NCI-H1092 treated with DMSO at 0.1 percent for 48 hours (cell line): ENCODE data around the gene SAT2.
"Not testable (repeated sequence)": the region's sequence is repeated elsewhere in the genome, so short reads cannot be mapped to it uniquely, and the experiment has no call there.

ENCODE experiments used
- DNase-seq: peaks from one replicate; lab custom pipeline; 2025; lab: John Stamatoyannopoulos, UW

SAT2 gene

GRCh38 chr17:7627250-7628121, at the start of gene SAT2:
SAT2 (minus strand) TSS chr17:7627821; CDS start chr17:7627635, 186 bp downstream.
- DNase-seq = peak; percentile 77

DNA sequence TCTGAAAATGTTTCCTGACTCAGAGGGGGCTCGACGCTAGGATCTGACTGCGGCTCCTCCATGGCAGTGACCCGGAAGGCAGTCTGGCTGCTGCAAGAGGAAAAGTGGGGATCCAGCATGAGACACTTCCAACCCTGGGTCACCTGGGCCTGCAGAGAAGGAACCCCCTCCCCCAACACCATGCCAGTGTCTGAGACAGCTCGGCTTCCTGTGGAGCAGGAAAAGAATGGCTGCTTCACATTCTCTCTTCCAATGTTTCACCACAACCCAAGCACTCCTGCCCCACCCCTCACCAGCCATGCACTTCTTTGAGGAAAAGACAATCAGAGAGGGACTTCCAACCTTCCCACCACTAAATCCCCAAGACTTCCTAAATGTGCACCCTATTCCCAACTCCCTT, 48.9 kb upstream of the SAT2 start:
- DNase-seq = no peak

DNA sequence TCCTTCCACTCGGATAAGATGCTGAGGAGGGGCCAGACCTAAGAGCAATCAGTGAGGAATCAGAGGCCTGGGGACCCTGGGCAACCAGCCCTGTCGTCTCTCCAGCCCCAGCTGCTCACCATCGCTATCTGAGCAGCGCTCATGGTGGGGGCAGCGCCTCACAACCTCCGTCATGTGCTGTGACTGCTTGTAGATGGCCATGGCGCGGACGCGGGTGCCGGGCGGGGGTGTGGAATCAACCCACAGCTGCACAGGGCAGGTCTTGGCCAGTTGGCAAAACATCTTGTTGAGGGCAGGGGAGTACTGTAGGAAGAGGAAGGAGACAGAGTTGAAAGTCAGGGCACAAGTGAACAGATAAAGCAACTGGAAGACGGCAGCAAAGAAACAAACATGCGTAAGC, 47.3 kb upstream of the SAT2 start:
- DNase-seq = no peak

GRCh38 chr17:7673239-7673638, 45.6 kb upstream of the SAT2 start:
- no peak for DNase-seq

DNA sequence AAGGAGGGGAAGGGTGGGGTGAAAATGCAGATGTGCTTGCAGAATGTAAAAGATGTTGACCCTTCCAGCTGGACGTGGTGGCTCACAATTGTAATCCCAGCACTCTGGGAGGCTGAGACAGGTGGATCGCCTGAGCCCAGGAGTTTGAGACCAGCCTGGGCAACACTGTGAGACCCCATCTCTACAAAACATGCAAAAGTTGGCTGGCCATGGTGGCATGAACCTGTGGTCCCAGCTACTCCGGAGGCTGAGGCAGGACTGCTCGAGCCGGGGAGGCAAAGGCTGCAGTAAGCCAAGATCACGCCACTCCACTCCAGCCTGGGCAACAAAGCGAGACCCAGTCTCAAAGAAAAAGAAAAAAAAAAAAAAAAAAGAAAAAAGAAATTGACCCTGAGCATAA, 40.9 kb upstream of the SAT2 start:
- no peak for DNase-seq

DNA sequence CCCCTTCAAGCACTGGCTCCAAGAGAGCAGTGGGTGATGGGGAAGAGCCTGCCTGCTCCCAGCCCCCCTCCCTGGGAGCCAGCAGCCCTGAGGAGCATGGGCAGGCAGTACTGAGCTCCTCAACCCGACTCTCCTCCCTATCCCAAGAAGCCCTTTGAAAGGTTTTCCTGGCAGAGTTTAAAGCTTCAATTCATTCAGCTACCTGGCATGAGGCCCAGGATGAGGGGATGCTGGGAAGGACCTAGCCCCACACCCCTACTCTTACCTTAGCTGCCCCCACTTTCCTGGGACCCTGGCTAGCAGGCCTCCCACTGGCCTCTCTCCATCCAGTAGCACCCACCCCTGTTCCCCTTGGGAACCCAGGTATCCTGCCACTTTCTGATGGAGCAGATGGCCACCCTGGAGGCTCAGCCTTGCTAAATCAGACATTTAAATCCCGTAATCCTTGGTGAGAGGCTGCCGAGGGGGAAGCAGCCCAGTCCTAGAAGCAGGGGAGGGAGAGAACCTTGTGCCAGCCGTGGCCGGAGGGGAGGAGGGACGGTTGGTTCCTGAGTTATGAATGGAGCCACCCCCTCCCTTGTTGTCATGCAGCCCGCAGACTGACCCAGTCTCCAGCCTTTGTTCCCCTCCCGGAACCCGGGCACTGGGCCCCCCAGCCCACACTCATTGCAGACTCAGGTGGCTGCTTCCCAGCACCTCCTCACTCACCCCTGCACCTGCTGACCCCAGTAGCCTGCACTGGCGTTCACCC, 40.2 kb upstream of the SAT2 start:
- DNase-seq = peak; percentile 14

GRCh38 chr17:7656958-7657609, 29.5 kb upstream of the SAT2 start:
- DNase-seq = no peak

- no peak for DNase-seq
Measured at GRCh38 chr17:7655541-7655840, 27.9 kb upstream of the SAT2 start.

- DNase-seq = no peak
Measured at GRCh38 chr17:7654832-7655540, 27.4 kb upstream of the SAT2 start.

DNA sequence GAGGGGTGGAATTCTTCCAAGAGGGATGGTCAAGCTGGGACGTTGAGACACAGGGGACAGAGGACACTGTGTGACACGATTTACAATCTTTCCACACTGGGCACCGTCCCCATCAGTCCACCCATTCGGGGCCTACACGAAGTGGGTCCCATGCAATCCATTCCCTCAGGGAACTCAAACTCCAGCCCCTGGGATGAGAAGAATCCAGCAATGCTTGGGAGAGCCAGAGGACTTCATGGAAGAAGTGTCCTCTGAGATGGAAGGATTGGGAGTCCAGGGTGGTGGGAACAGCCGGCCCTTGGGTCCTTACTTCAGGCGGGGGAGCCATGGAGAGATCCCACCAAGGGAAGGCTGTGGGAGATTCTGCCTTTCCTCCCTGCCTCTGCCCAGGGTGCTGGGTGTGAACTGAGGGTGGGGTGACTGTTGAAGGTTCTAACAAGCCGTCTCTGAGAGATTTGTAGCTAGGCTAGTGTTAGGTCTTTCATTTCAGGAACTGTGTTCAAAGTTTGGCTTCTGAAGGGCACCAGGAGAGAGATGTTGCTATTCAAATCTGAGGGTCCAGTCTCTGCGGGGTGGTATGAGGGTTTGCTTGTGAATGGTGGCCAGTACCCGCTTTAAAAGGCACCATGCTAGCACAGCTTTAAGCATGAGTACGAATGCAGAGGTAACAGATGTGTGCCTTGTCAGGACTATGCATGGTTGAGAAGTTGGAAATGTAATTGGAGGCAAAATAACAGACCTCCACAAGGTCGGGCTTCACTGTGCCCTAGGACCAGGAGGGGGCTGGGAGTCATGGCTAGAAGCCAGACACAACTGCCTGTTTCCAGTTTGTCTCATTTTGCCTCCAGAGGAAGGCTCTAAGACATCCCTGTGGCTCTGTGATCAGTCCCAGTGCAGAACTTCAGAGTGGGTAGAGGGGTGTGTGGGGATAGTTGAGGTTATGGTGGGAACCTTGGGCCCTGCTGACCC, 25.1 kb upstream of the SAT2 start:
- DNase-seq = no peak

DNA sequence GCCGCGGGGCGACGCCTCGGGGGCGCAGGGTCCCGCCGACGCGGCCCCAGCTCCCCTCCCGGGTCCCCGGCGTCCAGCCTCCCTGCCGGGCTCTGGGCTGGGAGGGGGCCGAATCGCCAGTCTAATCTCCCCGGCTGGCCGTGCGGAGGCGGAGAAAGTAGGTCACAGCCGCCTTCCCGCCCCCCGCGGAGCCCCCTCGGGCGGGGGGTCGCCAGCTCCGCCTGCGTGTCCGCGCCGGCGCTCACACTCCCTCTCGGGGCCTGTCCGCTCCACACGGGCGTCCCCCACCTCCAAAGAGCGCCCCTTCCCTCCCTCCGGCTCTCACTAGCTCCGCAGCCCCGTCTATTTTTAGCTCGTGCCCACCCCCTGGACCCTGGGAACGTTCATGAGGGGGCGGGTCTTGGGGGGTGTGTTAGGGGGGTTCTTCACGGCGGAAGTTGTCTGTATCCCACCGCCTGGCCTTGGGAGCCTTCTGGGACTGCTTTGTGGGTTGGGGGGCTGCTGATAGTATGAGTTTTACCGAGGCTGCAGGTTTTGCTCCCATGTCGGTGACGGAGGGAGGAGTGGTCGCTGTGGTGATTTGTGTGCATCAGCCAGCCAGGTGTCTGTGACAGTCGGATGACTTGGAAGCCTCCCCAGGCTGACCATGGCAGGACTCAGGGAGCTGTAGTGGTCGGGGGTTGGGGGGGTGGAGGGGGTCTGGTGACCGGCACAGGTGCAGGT, 24.2 kb upstream of the SAT2 start:
- DNase-seq = peak; percentile 7

DNA sequence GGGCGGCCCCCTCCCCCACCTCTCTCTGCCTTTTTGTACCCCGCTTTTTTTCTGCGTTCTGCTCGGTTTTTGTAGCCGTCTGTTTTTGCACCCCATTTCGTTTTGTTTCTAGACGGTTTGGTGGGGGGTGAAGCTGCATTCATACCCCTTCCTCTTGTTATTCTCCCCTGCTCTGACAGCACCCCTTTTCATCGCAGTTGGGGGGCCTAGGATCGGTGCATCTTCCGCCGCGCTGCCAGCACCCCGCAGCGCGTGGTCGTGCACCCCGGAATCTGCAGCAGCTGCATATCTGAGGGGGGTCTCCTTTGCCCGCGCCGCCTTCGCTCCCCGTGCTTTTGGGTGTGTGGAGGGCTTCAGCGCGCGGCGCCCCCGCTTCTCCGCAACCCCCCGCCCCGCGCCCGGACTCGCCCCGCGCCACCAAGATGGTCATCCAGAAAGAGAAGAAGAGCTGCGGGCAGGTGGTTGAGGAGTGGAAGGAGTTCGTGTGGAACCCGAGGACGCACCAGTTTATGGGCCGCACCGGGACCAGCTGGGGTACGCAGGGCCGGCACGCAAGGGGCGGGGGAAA, 23.6 kb upstream of the SAT2 start:
- DNase-seq = no peak

DNA sequence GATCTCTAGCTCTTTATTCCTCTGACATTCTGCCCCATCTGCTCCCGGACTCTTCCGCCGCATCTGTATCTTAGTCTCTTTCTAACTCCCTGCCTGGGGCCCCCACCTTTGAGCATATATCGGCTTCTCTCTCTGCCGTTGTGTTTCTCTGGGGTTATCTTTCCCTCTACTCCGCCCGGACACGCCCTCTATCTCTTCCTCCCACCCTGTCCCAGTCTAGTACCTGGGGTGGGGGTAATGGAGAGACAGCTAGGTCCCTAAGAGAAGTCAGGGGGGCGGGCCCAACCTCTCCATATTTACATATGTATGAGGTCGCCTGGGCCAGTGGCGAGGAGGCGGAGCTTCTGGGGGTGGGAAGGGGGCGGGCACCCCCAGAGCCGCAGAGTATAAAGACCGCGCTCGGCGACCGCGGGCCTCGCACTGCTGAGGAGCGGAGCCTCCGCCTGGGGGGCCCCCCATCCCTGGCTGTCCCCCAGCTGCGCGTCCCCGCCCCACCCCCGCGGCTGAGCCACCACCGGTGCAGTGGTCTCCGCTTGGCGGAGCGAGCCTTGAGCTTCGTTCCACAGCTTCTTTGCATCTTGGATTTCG, 23.0 kb upstream of the SAT2 start, which contains the start of gene ATP1B2:
ATP1B2 (plus strand) TSS at position 418 of the 588 bp plus-strand sequence. CDS start 593 bp downstream, outside the sequence.
- DNase-seq = peak; percentile 37

- DNase-seq = no peak
Measured at GRCh38 chr17:7647018-7647417, 19.4 kb upstream of the SAT2 start.

DNA sequence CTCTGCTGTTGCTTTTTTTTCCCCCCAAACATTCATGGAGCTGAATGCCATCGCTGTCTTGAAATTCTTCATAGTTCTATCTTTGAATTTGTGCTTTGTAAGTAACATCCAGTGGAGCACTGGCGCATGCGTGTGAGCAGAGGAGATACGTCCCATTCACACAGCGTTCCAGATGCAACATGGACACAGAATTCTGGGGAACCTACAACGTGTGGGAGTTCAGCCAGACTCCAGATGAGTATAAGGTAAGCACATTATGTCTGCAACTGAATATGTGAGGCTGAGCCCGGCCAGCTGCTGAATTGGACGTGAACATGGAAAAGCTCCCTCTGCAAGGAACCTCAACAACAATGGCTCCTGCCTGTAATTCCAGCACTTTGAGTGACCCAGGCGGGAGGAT, 18.8 kb upstream of the SAT2 start:
- DNase-seq = no peak

GRCh38 chr17:7644775-7645174, 17.2 kb upstream of the SAT2 start:
- DNase-seq = no peak

DNA sequence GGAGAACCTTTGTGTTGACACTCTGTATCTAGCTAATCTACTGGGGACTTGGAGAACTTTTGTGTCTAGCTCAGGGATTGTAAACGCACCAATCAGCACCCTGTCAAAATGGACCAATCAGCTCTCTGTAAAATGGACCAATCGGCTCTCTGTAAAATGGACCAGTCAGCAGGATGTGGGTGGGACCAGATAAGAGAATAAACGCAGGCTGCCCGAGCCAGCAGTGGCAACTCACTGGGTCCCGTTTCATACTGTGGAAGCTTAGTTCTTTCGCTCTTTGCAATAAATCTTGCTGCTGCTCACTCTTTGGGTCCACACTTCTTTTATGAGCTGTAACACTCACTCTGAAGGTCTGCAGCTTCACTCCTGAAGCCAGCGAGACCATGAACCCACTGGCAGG, 14.0 kb upstream of the SAT2 start:
- DNase-seq = not testable (repeated sequence)

DNA sequence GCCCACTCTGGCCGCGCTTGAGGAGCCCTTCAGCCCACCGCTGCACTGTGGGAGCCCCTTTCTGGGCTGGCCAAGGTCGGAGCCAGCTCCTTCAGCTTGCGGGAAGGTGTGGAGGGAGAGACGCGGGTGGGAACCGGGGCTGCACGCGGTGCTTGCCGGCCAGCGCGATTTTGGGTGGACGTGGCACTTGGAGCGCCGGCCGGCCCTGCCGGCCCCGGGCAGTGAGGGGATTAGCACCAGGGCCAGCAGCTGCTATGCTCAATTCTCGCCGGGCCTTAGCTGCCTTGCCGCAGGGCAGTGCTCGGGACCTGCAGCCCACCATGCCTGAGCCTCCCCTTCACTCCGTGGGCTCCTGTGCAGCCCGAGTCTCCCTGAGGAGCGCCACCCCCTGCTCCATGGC, 13.2 kb upstream of the SAT2 start:
- DNase-seq = no peak

GRCh38 chr17:7636163-7636562, 8.5 kb upstream of the SAT2 start:
- no peak for DNase-seq

GRCh38 chr17:7634384-7634783, 6.8 kb upstream of the SAT2 start:
- peak; percentile 46 for DNase-seq
